ENCODE results near the gene GGA3.

GGA3 gene

GRCh38 chr17:75267411-75268232 lies 6.2 kb upstream of the GGA3 start:
- no peaks in the 10 kb centered on the region for H4K20me1 ChIP-seq (ENCODE audit: control insufficient read depth, insufficient read depth, low read depth, low read length)
- H3K4me1 ChIP-seq (ENCODE audit: control insufficient read depth, low read length): peaks cover 33% of the 10 kb centered on the region
- no peak for TF ChIP-seq CTCF (IDR thresholded peaks at IDR 0.05; ENCODE audit: low read depth, low read length, poor library complexity, severe bottlenecking)
- TF ChIP-seq EZH2phosphoT487 (IDR thresholded peaks at IDR 0.05; ENCODE audit: borderline replicate concordance, low read length): no peak
- peaks cover 61% of the 10 kb centered on the region for H3K36me3 ChIP-seq (ENCODE audit: control insufficient read depth, low read length)
- H3K27me3 ChIP-seq (ENCODE audit: control insufficient read depth, low read length): no peaks in the 10 kb centered on the region
- no peak overlapping the region for H3K27ac ChIP-seq (ENCODE audit: low read depth, low read length)
- H3K4me3 ChIP-seq (ENCODE audit: low read length): no peak overlapping the region
- no peaks in the 10 kb centered on the region for H3K9me3 ChIP-seq (ENCODE audit: control insufficient read depth, insufficient read depth, low read length)
- H3K4me2 ChIP-seq (ENCODE audit: low read length): no peak overlapping the region
- H3F3A ChIP-seq (ENCODE audit: control insufficient read depth, insufficient read depth): peaks cover 3% of the 10 kb centered on the region
- H3K9me2 ChIP-seq (replicated peaks; ENCODE audit: control insufficient read depth, low read length): no peaks in the 10 kb centered on the region
- peaks cover 41% of the 10 kb centered on the region for H3K79me2 ChIP-seq (ENCODE audit: control insufficient read depth, low read length)

GRCh38 chr17:75267153-75267410 lies 5.7 kb upstream of the GGA3 start:
- H3K36me3 ChIP-seq (ENCODE audit: control insufficient read depth, low read length): peaks cover 61% of the 10 kb centered on the region
- H3K27ac ChIP-seq (ENCODE audit: low read depth, low read length): no peak overlapping the region
- H3K9me2 ChIP-seq (replicated peaks; ENCODE audit: control insufficient read depth, low read length): no peaks in the 10 kb centered on the region
- no peaks in the 10 kb centered on the region for H3K9me3 ChIP-seq (ENCODE audit: control insufficient read depth, insufficient read depth, low read length)
- H3K4me1 ChIP-seq (ENCODE audit: control insufficient read depth, low read length): peaks cover 31% of the 10 kb centered on the region
- H3K4me3 ChIP-seq (ENCODE audit: low read length): no peak overlapping the region
- H3F3A ChIP-seq (ENCODE audit: control insufficient read depth, insufficient read depth): peaks cover 3% of the 10 kb centered on the region
- peaks cover 41% of the 10 kb centered on the region for H3K79me2 ChIP-seq (ENCODE audit: control insufficient read depth, low read length)
- no peaks in the 10 kb centered on the region for H4K20me1 ChIP-seq (ENCODE audit: control insufficient read depth, insufficient read depth, low read depth, low read length)
- no peaks in the 10 kb centered on the region for H3K27me3 ChIP-seq (ENCODE audit: control insufficient read depth, low read length)
- TF ChIP-seq CTCF (IDR thresholded peaks at IDR 0.05; ENCODE audit: low read depth, low read length, poor library complexity, severe bottlenecking) (no peak), EZH2phosphoT487 (IDR thresholded peaks at IDR 0.05; ENCODE audit: borderline replicate concordance, low read length) (no peak)
- H3K4me2 ChIP-seq (ENCODE audit: low read length): no peak overlapping the region

GRCh38 chr17:75266316-75267152 lies 5.1 kb upstream of the GGA3 start:
- Histone ChIP-seq H3K4me1 (ENCODE audit: control insufficient read depth, low read length) (peaks cover 28% of the 10 kb centered on the region), H4K20me1 (ENCODE audit: control insufficient read depth, insufficient read depth, low read depth, low read length) (no peaks in the 10 kb centered on the region), H3K4me2 (ENCODE audit: low read length) (no peak overlapping the region), H3K4me3 (ENCODE audit: low read length) (no peak overlapping the region), H3K79me2 (ENCODE audit: control insufficient read depth, low read length) (peaks cover 40% of the 10 kb centered on the region), H3K27ac (ENCODE audit: low read depth, low read length) (no peak overlapping the region), H3K9me3 (ENCODE audit: control insufficient read depth, insufficient read depth, low read length) (no peaks in the 10 kb centered on the region), H3F3A (ENCODE audit: control insufficient read depth, insufficient read depth) (peaks cover 3% of the 10 kb centered on the region), H3K27me3 (ENCODE audit: control insufficient read depth, low read length) (no peaks in the 10 kb centered on the region), H3K36me3 (ENCODE audit: control insufficient read depth, low read length) (peaks cover 64% of the 10 kb centered on the region), H3K9me2 (replicated peaks; ENCODE audit: control insufficient read depth, low read length) (no peaks in the 10 kb centered on the region)
- TF ChIP-seq CTCF (IDR thresholded peaks at IDR 0.05; ENCODE audit: low read depth, low read length, poor library complexity, severe bottlenecking): no peak
- no peak for TF ChIP-seq EZH2phosphoT487 (IDR thresholded peaks at IDR 0.05; ENCODE audit: borderline replicate concordance, low read length)
